Smooth muscle cell (in vitro differentiated cells): ENCODE data around the gene SBF1. TPM values are rescaled to one million over a fixed set of nuclear protein-coding genes. Genes with fewer than 3 reads are reported as not detected.

Experiments
- DNase-seq: peaks from one replicate; lab custom pipeline; 2025; ENCODE audit not compliant: unreplicated experiment; lab: John Stamatoyannopoulos, UW
- H2AFZ ChIP-seq: fragments of 200-600 bp; sonication (generic); 2 replicates; pipeline ENCODE4 v1.6.0; 2016; ENCODE audit warnings: antibody characterized with exemption, low read depth, mild to moderate bottlenecking
- H3F3A ChIP-seq: fragments of 200-600 bp; sonication (generic); 2 replicates; pipeline ENCODE4 v1.6.0; 2017; ENCODE audit warnings: antibody characterized with exemption, low read depth
- H3K27ac ChIP-seq: fragments of 200-600 bp; sonication (generic); 2 replicates; pipeline ENCODE4 v1.5.1; 2016; ENCODE audit warnings: low read depth, mild to moderate bottlenecking
- H3K27me3 ChIP-seq: fragments of 200-600 bp; sonication (generic); 2 replicates; pipeline ENCODE4 v1.6.1; 2016; ENCODE audit warnings: low read depth, mild to moderate bottlenecking
- H3K36me3 ChIP-seq: fragments of 200-600 bp; sonication (generic); 2 replicates; pipeline ENCODE4 v1.5.1; 2016; ENCODE audit warnings: low read depth
- H3K4me1 ChIP-seq: fragments of 200-600 bp; sonication (generic); 2 replicates; pipeline ENCODE4 v1.5.1; 2016; ENCODE audit warnings: low read depth
- H3K4me2 ChIP-seq: fragments of 200-600 bp; sonication (generic); 2 replicates; pipeline ENCODE4 v1.6.0; 2016; ENCODE audit warnings: mild to moderate bottlenecking
- H3K4me3 ChIP-seq: fragments of 200-600 bp; sonication (generic); 2 replicates; pipeline ENCODE4 v1.5.1; 2016; ENCODE audit warnings: mild to moderate bottlenecking
- H3K79me2 ChIP-seq: fragments of 200-600 bp; sonication (generic); 2 replicates; pipeline ENCODE4 v1.6.0; 2016; ENCODE audit warnings: low read depth, mild to moderate bottlenecking
- H3K9ac ChIP-seq: fragments of 200-600 bp; sonication (generic); 2 replicates; pipeline ENCODE4 v1.6.0; 2016; ENCODE audit warnings: low read depth
- H3K9me3 ChIP-seq: fragments of 200-600 bp; sonication (generic); replicated peaks from 2 replicates; pipeline ENCODE4 v1.5.1; 2016; ENCODE audit warnings: low read depth
- H4K20me1 ChIP-seq: fragments of 200-600 bp; sonication (generic); 2 replicates; pipeline ENCODE4 v1.6.0; 2016; ENCODE audit warnings: low read depth
- CTCF ChIP-seq: fragments of 200-600 bp; sonication (generic); IDR thresholded peaks from 2 replicates; pipeline ENCODE4 v1.5.1; 2017; ENCODE audit warnings: borderline replicate concordance, mild to moderate bottlenecking, antibody characterized with exemption; ENCODE audit not compliant: insufficient read depth, poor library complexity, severe bottlenecking
- WGBS: methylation state at CpG from one replicate; pipeline ENCODE4 v1.1.7; 2016; ENCODE audit warnings: low lambda C conversion rate; 5-methylcytosine and 5-hydroxymethylcytosine counted together
- polyA plus RNA-seq: library from polyadenylated mRNA; unstranded; fragments of >200 nt; fragmentation: Nextera tagmentation; extraction: Ambion mirVana; gene quantifications from 2 replicates; pipeline ENCODE4 v1.2.1, GENCODE V29; 2016
- total RNA-seq: library from RNA; depleted of rRNA; stranded (reverse); fragments of >200 nt; gene quantifications from 2 replicates; pipeline ENCODE4 v1.2.3, GENCODE V29; 2014

The SBF1 gene
- total and polyA plus RNA-seq, 2 experiments from 2014 or later = 37.3 to 53.6 TPM

GRCh38 chr22:50517495-50518260 lies 42.8 kb upstream of the SBF1 start:
- Histone ChIP-seq H3K4me3 (no peak overlapping the region), H3K27ac (no peak overlapping the region), H2AFZ (no peak overlapping the region), H3K79me2 (peaks cover 17% of the 10 kb centered on the region), H3K36me3 (no peaks in the 10 kb centered on the region), H3K9ac (no peak overlapping the region), H3K4me2 (no peak overlapping the region), H4K20me1 (peaks cover 21% of the 10 kb centered on the region), H3K4me1 (no peaks in the 10 kb centered on the region), H3K27me3 (no peaks in the 10 kb centered on the region), H3K9me3 (no peaks in the 10 kb centered on the region), H3F3A (no peaks in the 10 kb centered on the region)
- no peak for TF ChIP-seq CTCF
- WGBS = 94% methylated on average over 20 of the region's 20 CpGs
- DNase-seq = no peak

GRCh38 chr22:50516891-50517290 lies 42.1 kb upstream of the SBF1 start:
- Histone ChIP-seq H3K36me3 (no peaks in the 10 kb centered on the region), H4K20me1 (peaks cover 25% of the 10 kb centered on the region), H3K79me2 (peaks cover 24% of the 10 kb centered on the region), H3K4me2 (no peak overlapping the region), H2AFZ (no peak overlapping the region), H3F3A (no peaks in the 10 kb centered on the region), H3K4me1 (no peaks in the 10 kb centered on the region), H3K9me3 (no peaks in the 10 kb centered on the region), H3K4me3 (no peak overlapping the region), H3K27me3 (no peaks in the 10 kb centered on the region), H3K27ac (no peak overlapping the region), H3K9ac (no peak overlapping the region)
- no peak for TF ChIP-seq CTCF
- DNase-seq = no peak
- WGBS = 98% methylated on average over 16 of the region's 16 CpGs

- no peaks in the 10 kb centered on the region for H3K9me3 ChIP-seq
- peaks cover 25% of the 10 kb centered on the region for H4K20me1 ChIP-seq
- no peaks in the 10 kb centered on the region for H3K27me3 ChIP-seq
- H3K27ac ChIP-seq = no peak overlapping the region
- no peak for DNase-seq
- H3F3A ChIP-seq = no peaks in the 10 kb centered on the region
- no peaks in the 10 kb centered on the region for H3K36me3 ChIP-seq
- H3K4me3 ChIP-seq = no peak overlapping the region
- H3K9ac ChIP-seq = no peak overlapping the region
- H3K79me2 ChIP-seq = peaks cover 32% of the 10 kb centered on the region
- 91% methylated on average over 8 of the region's 8 CpGs for WGBS
- H3K4me1 ChIP-seq = no peaks in the 10 kb centered on the region
- TF ChIP-seq CTCF = no peak
- H2AFZ ChIP-seq = no peak overlapping the region
- H3K4me2 ChIP-seq = no peak overlapping the region
Observed at GRCh38 chr22:50516068-50516467, 41.2 kb upstream of the SBF1 start.

GRCh38 chr22:50513175-50513574 lies 38.3 kb upstream of the SBF1 start:
- DNase-seq = no peak
- Histone ChIP-seq H3K4me3 (no peak overlapping the region), H3K4me1 (peaks cover 5% of the 10 kb centered on the region), H3K27ac (no peak overlapping the region), H3K79me2 (peaks cover 59% of the 10 kb centered on the region), H3K27me3 (no peaks in the 10 kb centered on the region), H3F3A (peaks cover 6% of the 10 kb centered on the region), H3K36me3 (no peaks in the 10 kb centered on the region), H3K4me2 (no peak overlapping the region), H3K9ac (no peak overlapping the region), H2AFZ (no peak overlapping the region), H4K20me1 (peaks cover 31% of the 10 kb centered on the region), H3K9me3 (no peaks in the 10 kb centered on the region)
- WGBS = 97% methylated on average over 15 of the region's 15 CpGs
- no peak for TF ChIP-seq CTCF
